ENCODE results near the gene UGCG. TPM values are rescaled to one million over a fixed set of nuclear protein-coding genes. Genes with fewer than 3 reads are reported as not detected.

Gene UGCG
- 24.7 to 30.8 TPM (median 28.0 TPM) in 5 replicates for total RNA-seq (2022; extraction: Qiagen RNA extraction)

GRCh38 chr9:111895996-111896941, at the start of gene UGCG:
Gene UGCG, plus strand, starts transcription at chr9:111896814. Its CDS starts 402 bp downstream, at chr9:111897216.

Other genes with a start within 250 kb of the UGCG start
- 43.3 to 59.7 TPM (median 52.6 TPM) in 5 replicates for gene GNG10, start 235.2 kb upstream of the UGCG start, total RNA-seq (2022; extraction: Qiagen RNA extraction)
- 0.01 to 0.02 TPM in 2 of 5 replicates, not detected in the others for gene SHOC1, start 101.9 kb upstream of the UGCG start, total RNA-seq (2022; extraction: Qiagen RNA extraction)

Measured in A549 treated with dexamethasone at 1 μM for 4 hours (cell line).